Caco-2 (cell line): ENCODE results near the gene KLK1. TPM values are rescaled to one million over a fixed set of nuclear protein-coding genes. Genes with fewer than 3 reads are reported as not detected.
"Not testable (repeated sequence)": the region's sequence is repeated elsewhere in the genome, so short reads cannot be mapped to it uniquely, and the experiment has no call there.

Source experiments
- BruUV-seq: library from RNA; stranded (reverse); fragments of 400-500 nt; replicated peaks from 2 replicates; lab custom pipeline; 2021; lab: Mats Ljungman, UMichigan
- CTCF ChIA-PET: fragments of 300-600 bp; sonication (Branson Sonifier 250); formaldehyde crosslinking; loops from one replicate; lab custom pipeline; 2022; ENCODE audit warnings: antibody characterized with exemption; lab: Charles Lee
- POLR2A ChIA-PET: fragments of 300-600 bp; sonication (Branson Sonifier 250); formaldehyde crosslinking; loops from one replicate; lab custom pipeline; 2022; ENCODE audit warnings: antibody characterized with exemption; lab: Charles Lee
- DNase-seq, 2 experiments: peaks; one replicate each; pipeline versions ENCODE4 v3.0.0 to v3.0.0-alpha.2; 2020 to 2022
- H3K27me3 ChIP-seq: replicated peaks from 2 replicates; pipeline ENCODE4 v1.6.0; 2011; ENCODE audit warnings: low read length; ENCODE audit not compliant: control insufficient read depth, insufficient read depth
- H3K36me3 ChIP-seq: 2 replicates; pipeline ENCODE4 v1.5.1; 2011; ENCODE audit warnings: low read length; ENCODE audit not compliant: control insufficient read depth, insufficient read depth
- H3K4me1 ChIP-seq: fragments of 250-450 bp; sonication (Bioruptor Pico); 2 replicates; pipeline ENCODE4 v1.5.1; 2020; ENCODE audit warnings: mild to moderate bottlenecking
- H3K4me3 ChIP-seq: 2 replicates; pipeline ENCODE4 v1.5.1; 2011; ENCODE audit warnings: low read depth, mild to moderate bottlenecking, control low read depth, low read length
- H3K9me3 ChIP-seq: fragments of 250-450 bp; sonication (Bioruptor Pico); 2 replicates; pipeline ENCODE4 v1.5.1; 2020; ENCODE audit warnings: mild to moderate bottlenecking, moderate library complexity
- H3K27ac Mint-ChIP-seq: one replicate; pipeline ENCODE4 v1.8.0; 2022; ENCODE audit warnings: mixed read lengths; ENCODE audit not compliant: unreplicated experiment
- H3K27me3 Mint-ChIP-seq: one replicate; pipeline ENCODE4 v1.8.0; 2022; ENCODE audit warnings: mixed read lengths; ENCODE audit not compliant: insufficient read depth, unreplicated experiment
- H3K36me3 Mint-ChIP-seq: one replicate; pipeline ENCODE4 v1.8.0; 2022; ENCODE audit warnings: mild to moderate bottlenecking, mixed read lengths; ENCODE audit not compliant: insufficient read depth, unreplicated experiment
- H3K4me1 Mint-ChIP-seq: one replicate; pipeline ENCODE4 v1.8.0; 2022; ENCODE audit warnings: low read depth, mixed read lengths; ENCODE audit not compliant: unreplicated experiment
- H3K4me3 Mint-ChIP-seq: one replicate; pipeline ENCODE4 v1.8.0; 2022; ENCODE audit warnings: mild to moderate bottlenecking, moderate library complexity, mixed read lengths; ENCODE audit not compliant: unreplicated experiment
- H3K9me3 Mint-ChIP-seq: one replicate; pipeline ENCODE4 v1.8.0; 2022; ENCODE audit warnings: mixed read lengths; ENCODE audit not compliant: unreplicated experiment
- CTCF ChIP-seq, 2 experiments: fragments of 200-600 bp in 1 of 2; IDR thresholded peaks; 1 replicate in 1 of 2; 2 replicates in 1 of 2; pipeline versions ENCODE4 v1.5.1 to v1.8.0; 2011 to 2022; ENCODE audit warnings: antibody characterized with exemption in 1 of 2, control low read depth in 1 of 2, inconsistent platforms in 1 of 2, low read depth in 1 of 2, low read length in 1 of 2, mild to moderate bottlenecking in 1 of 2, moderate library complexity in 1 of 2; ENCODE audit not compliant: insufficient read depth in 1 of 2, severe bottlenecking in 1 of 2, unreplicated experiment in 1 of 2
- intact Hi-C: fragments of 100-400 bp; cut with micrococcal nuclease; formaldehyde crosslinking; loops from one replicate; pipeline ENCODE4 v1.10.0; 2022; ENCODE audit not compliant: unreplicated experiment
- total RNA-seq: library from RNA; stranded (reverse); gene quantifications from 2 replicates; pipeline ENCODE4 v1.2.3, GENCODE V29; 2022

The KLK1 gene
- total RNA-seq, 1 experiment from 2014 or later, result 0.73 TPM

GRCh38 chr19:50777261-50777660 lies 46.3 kb downstream of the KLK1 start:
- DNase-seq, result no peak
- 0 out of 2 replicates have a peak, but pooled peaks cover 4% of the 10 kb centered on the region for H3K9me3 ChIP-seq
- Mint-ChIP-seq H3K9me3 (no peaks in the 10 kb centered on the region), H3K36me3 (peaks cover 6% of the 10 kb centered on the region), H3K4me3 (no peak overlapping the region), H3K27ac (no peak overlapping the region), H3K27me3 (peaks cover 26% of the 10 kb centered on the region), H3K4me1 (no peaks in the 10 kb centered on the region)
- intact Hi-C loops, result no loop called here
- POLR2A ChIA-PET, result no interaction called here
- H3K36me3 ChIP-seq, result no peaks in the 10 kb centered on the region
- H3K4me1 ChIP-seq, result peaks cover 7% of the 10 kb centered on the region; the same call in 1 of the 2 replicates
- no peak for TF ChIP-seq CTCF (IDR thresholded peaks at IDR 0.05; ENCODE audit: insufficient read depth in 1 of 2, low read depth in 1 of 2, low read length in 1 of 2, severe bottlenecking in 1 of 2, unreplicated experiment in 1 of 2)
- no peaks in the 10 kb centered on the region for H3K27me3 ChIP-seq
- CTCF ChIA-PET, result no interaction called here
- H3K4me3 ChIP-seq, result no peak overlapping the region
- BruUV-seq, result no TSS peak

DNA sequence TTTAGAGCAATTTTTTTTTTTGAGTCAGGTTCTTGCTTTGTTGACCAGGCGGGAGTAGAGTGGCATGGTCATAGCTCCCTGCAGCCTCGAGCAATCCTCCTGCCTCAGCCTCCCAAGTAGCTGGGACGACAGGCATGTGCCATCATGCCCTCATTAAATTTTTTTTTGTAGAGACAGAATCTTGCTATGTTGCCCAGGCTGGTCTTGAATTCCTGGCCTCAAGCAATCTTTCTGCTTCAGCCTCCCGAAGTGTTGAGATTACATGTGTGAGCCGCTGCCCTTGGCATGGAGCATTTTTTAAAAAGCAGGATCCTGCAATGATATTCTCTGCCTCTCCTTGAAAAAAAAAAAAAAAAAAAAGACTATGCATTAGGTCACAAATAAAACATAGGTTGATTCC lies 47.5 kb downstream of the KLK1 start:
- CTCF ChIA-PET, result no interaction called here
- Mint-ChIP-seq H3K36me3 (peaks cover 6% of the 10 kb centered on the region), H3K27ac (no peak overlapping the region), H3K27me3 (peaks cover 26% of the 10 kb centered on the region), H3K4me1 (no peaks in the 10 kb centered on the region), H3K4me3 (no peak overlapping the region), H3K9me3 (no peaks in the 10 kb centered on the region)
- no peaks in the 10 kb centered on the region for H3K27me3 ChIP-seq
- H3K4me3 ChIP-seq, result no peak overlapping the region
- DNase-seq, result no peak
- intact Hi-C loops, result no loop called here
- POLR2A ChIA-PET, result no interaction called here
- H3K9me3 ChIP-seq, result 0 out of 2 replicates have a peak, but pooled peaks cover 4% of the 10 kb centered on the region
- no peak for TF ChIP-seq CTCF (IDR thresholded peaks at IDR 0.05; ENCODE audit: insufficient read depth in 1 of 2, low read depth in 1 of 2, low read length in 1 of 2, severe bottlenecking in 1 of 2, unreplicated experiment in 1 of 2)
- no TSS peak for BruUV-seq
- peaks cover 7% of the 10 kb centered on the region; the same call in 1 of the 2 replicates for H3K4me1 ChIP-seq
- no peaks in the 10 kb centered on the region for H3K36me3 ChIP-seq

DNA sequence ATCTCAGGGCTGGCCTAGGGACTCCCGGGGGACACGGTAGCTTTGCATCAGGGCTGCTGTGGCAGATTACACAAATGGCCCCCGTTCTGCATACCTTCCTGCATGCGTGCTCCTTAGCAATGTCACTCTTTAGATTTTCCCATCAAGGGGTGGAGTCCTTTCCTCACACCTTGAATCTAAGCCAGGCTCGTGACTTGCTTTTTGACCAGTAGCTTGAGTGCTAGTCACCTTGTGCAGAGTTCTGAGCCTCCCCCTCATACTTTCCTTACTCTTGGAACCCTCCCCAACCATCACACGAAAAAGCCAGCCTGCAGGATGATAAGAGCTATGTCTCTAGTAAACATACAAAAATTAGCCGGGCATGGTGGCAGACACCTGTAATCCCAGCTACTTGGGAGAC lies 50.1 kb downstream of the KLK1 start:
- intact Hi-C loops, H3K4me3 Mint-ChIP-seq, H3K36me3 Mint-ChIP-seq, H3K36me3 ChIP-seq, H3K4me1 Mint-ChIP-seq, H3K9me3 Mint-ChIP-seq, H3K27ac Mint-ChIP-seq, H3K4me3 ChIP-seq, H3K4me1 ChIP-seq, H3K27me3 ChIP-seq, BruUV-seq, DNase-seq, H3K9me3 ChIP-seq: not testable (repeated sequence)
- H3K27me3 Mint-ChIP-seq, result peaks cover 17% of the 10 kb centered on the region
- POLR2A ChIA-PET, result interaction anchor here (0.6 kb wide), 1 partner anchor 18 kb away, joined by 3 read pairs; no protein-coding TSS in a partner anchor
- CTCF ChIA-PET, result interaction anchor here (0.8 kb wide), 1 partner anchor 113 kb away, joined by 4 read pairs; no protein-coding TSS in a partner anchor

DNA sequence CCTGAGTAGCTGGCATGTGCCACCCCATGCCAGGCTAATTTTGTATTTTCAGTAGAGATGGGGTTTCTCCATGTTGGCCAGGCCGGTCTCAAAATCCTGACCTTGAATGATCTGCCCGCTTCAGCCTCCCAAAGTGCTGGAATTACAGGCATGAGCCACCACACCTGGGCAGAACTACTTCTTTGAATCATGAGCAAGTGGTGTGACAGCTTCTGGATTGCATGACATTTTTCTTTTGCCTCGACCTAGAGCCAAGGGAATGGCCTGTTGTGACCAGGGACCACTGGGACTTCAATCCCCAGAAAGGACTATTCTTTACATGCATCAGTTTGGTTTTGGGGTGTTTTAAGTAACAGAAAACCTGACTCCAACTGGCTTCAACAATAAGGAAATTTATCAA lies 50.7 kb downstream of the KLK1 start:
- H3K36me3 ChIP-seq, H3K9me3 Mint-ChIP-seq, H3K4me3 ChIP-seq, intact Hi-C loops, BruUV-seq, H3K4me3 Mint-ChIP-seq, H3K4me1 Mint-ChIP-seq, DNase-seq, H3K36me3 Mint-ChIP-seq, H3K27ac Mint-ChIP-seq, H3K9me3 ChIP-seq, H3K4me1 ChIP-seq, H3K27me3 ChIP-seq: not testable (repeated sequence)
- ChIA-PET POLR2A (interaction anchor here (0.6 kb wide), 1 partner anchor 18 kb away, joined by 3 read pairs; no protein-coding TSS in a partner anchor), CTCF (interaction anchor here (0.8 kb wide), 1 partner anchor 112 kb away, joined by 4 read pairs; no protein-coding TSS in a partner anchor)
- H3K27me3 Mint-ChIP-seq, result peaks cover 12% of the 10 kb centered on the region
